Measurements from ENCODE around the gene ZNF516. TPM values are rescaled to one million over a fixed set of nuclear protein-coding genes. Genes with fewer than 3 reads are reported as not detected.

Gene ZNF516
- total RNA-seq, 6 experiments from 2014 or later: 10.2 to 16.0 (median 13.7) TPM

DNA sequence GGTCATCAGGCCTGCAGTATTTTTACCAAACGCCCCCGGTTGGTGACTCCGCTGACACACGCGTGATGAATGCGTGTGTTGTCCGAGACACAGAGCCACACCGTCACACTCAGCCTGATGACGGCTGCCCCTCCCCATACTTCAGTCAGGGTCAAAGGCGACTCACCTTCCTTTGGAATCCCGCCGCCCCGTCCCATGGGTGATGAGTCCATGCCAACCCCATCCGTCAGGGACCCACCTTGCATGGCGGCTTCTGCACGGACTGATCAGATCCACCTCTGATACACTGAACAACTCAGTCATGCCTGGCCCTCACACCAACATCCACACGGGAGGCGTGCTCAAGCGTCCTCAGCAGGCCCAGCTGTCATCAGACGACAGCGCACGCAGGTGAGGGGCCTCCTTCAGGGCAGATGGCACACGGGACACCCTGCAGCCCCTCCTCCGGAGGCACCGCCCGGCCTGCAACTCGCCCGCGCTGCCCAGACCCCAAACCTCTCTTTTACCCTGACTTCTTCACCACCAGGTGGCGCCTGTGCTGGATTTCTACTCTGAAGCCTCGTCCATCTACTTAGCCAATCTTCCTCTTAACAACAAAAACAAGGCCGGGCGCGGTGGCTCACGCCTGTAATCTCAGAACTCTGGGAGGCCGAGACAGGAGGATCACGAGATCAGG, 89.2 kb downstream of the ZNF516 start:
- peak in 1 of 3 donors; percentile 53 for DNase-seq
- Histone ChIP-seq H3K27ac (no peak overlapping the region), H3K4me1 (no peaks in the 10 kb centered on the region), H3K36me3 (no peaks in the 10 kb centered on the region), H3K4me3 (no peak overlapping the region), H3K27me3 (no peaks in the 10 kb centered on the region), H3K9me3 (no peaks in the 10 kb centered on the region)
- peak; percentile 42 to 57 (median 54) for ATAC-seq
- no peak for TF ChIP-seq POLR2A (IDR thresholded peaks at IDR 0.05)
- peak; percentile 45 to 49 (median 46) for TF ChIP-seq CTCF (IDR thresholded peaks at IDR 0.05)
- 74% methylated on average over 28 of the region's 37 CpGs for whole genome bisulfite sequencing (ENCODE audit: insufficient coverage, low coverage, low lambda C conversion rate, missing lambda C conversion rate)
- intact Hi-C loops (cut with DNase I): no loop called here

DNA sequence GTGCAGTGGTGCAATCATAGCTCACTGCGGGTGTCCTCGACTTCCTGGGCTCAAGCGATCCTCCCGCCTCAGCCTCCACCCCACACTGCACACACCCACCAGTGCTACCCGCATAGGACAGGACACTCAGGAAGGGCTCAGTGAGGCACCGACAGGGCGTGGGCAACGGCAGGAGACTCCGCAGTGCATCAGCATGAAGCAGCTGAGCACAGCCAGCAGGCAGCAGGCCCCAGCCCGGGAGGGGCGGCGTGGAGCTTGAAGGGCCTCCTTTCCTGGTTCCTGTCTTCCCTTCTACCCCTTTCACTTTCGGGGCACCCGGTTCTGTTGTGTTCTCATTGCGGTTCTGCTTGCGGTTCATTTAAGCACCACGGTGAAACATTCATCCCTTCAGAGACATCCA, 89.8 kb downstream of the ZNF516 start:
- 76% methylated on average over 10 of the region's 17 CpGs for WGBS (ENCODE audit: insufficient coverage, low coverage, low lambda C conversion rate, missing lambda C conversion rate)
- H3K4me3 ChIP-seq: no peak overlapping the region
- H3K27me3 ChIP-seq: no peaks in the 10 kb centered on the region
- H3K36me3 ChIP-seq: no peaks in the 10 kb centered on the region
- TF ChIP-seq CTCF (IDR thresholded peaks at IDR 0.05) (no peak), POLR2A (IDR thresholded peaks at IDR 0.05) (no peak)
- no peak overlapping the region for H3K27ac ChIP-seq
- H3K4me1 ChIP-seq: no peaks in the 10 kb centered on the region
- ATAC-seq (no peak), DNase-seq (no peak)
- no peaks in the 10 kb centered on the region for H3K9me3 ChIP-seq
- intact Hi-C loops (cut with DNase I): no loop called here

GRCh38 chr18:76404345-76404831, 90.7 kb downstream of the ZNF516 start:
- no peak for DNase-seq
- ATAC-seq: no peak
- TF ChIP-seq POLR2A (IDR thresholded peaks at IDR 0.05) (no peak), CTCF (IDR thresholded peaks at IDR 0.05) (no peak)
- 88% methylated on average over 7 of the region's 8 CpGs for WGBS (ENCODE audit: insufficient coverage, low coverage, low lambda C conversion rate, missing lambda C conversion rate)
- no peak overlapping the region for H3K27ac ChIP-seq
- H3K4me1 ChIP-seq: no peaks in the 10 kb centered on the region
- H3K36me3 ChIP-seq: no peaks in the 10 kb centered on the region
- H3K4me3 ChIP-seq: no peak overlapping the region
- intact Hi-C loops (cut with DNase I): loop anchor here in 1 of 2 donors (5.0 kb wide), 1 partner anchor 283 kb away; no protein-coding TSS in a partner anchor
- no peaks in the 10 kb centered on the region for H3K27me3 ChIP-seq
- no peaks in the 10 kb centered on the region for H3K9me3 ChIP-seq

GRCh38 chr18:76402026-76402990, 92.7 kb downstream of the ZNF516 start:
- intact Hi-C loops (cut with DNase I): loop anchor here in 1 of 2 donors (5.0 kb wide), 1 partner anchor 285 kb away; no protein-coding TSS in a partner anchor

More at GRCh38 chr18:76402026-76402990, 92.7 kb downstream of the ZNF516 start:
- 86% methylated on average over 27 of the region's 43 CpGs for WGBS (ENCODE audit: insufficient coverage, low coverage, low lambda C conversion rate, missing lambda C conversion rate)
- DNase-seq (no peak), ATAC-seq (no peak)
- no peak overlapping the region for H3K27ac ChIP-seq
- peaks cover 0 to 4% (median 0%) of the 10 kb centered on the region in 4 donors for H3K4me1 ChIP-seq
- H3K4me3 ChIP-seq: no peak overlapping the region
- H3K36me3 ChIP-seq: no peaks in the 10 kb centered on the region
- no peaks in the 10 kb centered on the region for H3K27me3 ChIP-seq
- TF ChIP-seq POLR2A (IDR thresholded peaks at IDR 0.05) (no peak), CTCF (IDR thresholded peaks at IDR 0.05) (no peak)
- no peaks in the 10 kb centered on the region for H3K9me3 ChIP-seq
